B cell (primary cell): Measurements from ENCODE around the gene ARHGEF10L. TPM values are rescaled to one million over a fixed set of nuclear protein-coding genes. Genes with fewer than 3 reads are reported as not detected.

Experiments
- ATAC-seq: fragments of 200-7000 bp; cut with Tn5 transposase; one replicate; pipeline ENCODE4 v1.10.0; 2021; ENCODE audit warnings: low read depth, mild to moderate bottlenecking, moderate number of reproducible peaks, moderate library complexity
- CTCF ChIA-PET: fragments of 350-600 bp; sonication (Branson Sonifier 250); formaldehyde crosslinking; loops from one replicate; lab custom pipeline; 2021; ENCODE audit warnings: antibody characterized with exemption, inconsistent platforms; lab: Charles Lee
- POLR2A ChIA-PET: fragments of 350-600 bp; sonication (Branson Sonifier 250); formaldehyde crosslinking; loops from one replicate; lab custom pipeline; 2021; ENCODE audit warnings: antibody characterized with exemption; lab: Charles Lee
- DNase-seq: peaks from one replicate; pipeline ENCODE4 v3.0.0; 2013
- H2AFZ ChIP-seq: 2 replicates; pipeline ENCODE4 v1.6.1; 2012; ENCODE audit warnings: mild to moderate bottlenecking, low read depth, low read length; ENCODE audit not compliant: insufficient read depth, poor library complexity, severe bottlenecking
- H3K27ac ChIP-seq, 2 donors: 1 replicate in 1 of 2; 2 replicates in 1 of 2; pipeline ENCODE4 v1.5.1; 2012 to 2013; ENCODE audit warnings: low read length in 2 of 2, mild to moderate bottlenecking in 2 of 2, moderate library complexity in 1 of 2
- H3K27me3 ChIP-seq, 4 experiments: fragments of 200-600 bp in 1 of 4; sonication (generic) in 1 of 4; replicated peaks in 1 of 4; 1 replicate in 2 of 4; 2 replicates in 2 of 4; pipeline versions ENCODE4 v1.6.1 to v1.7.0; 2013 to 2016; ENCODE audit warnings: low read length in 3 of 4, mild to moderate bottlenecking in 2 of 4, mixed read lengths in 1 of 4, moderate library complexity in 1 of 4; ENCODE audit not compliant: insufficient read depth in 4 of 4, control insufficient read depth in 3 of 4; ENCODE audit errors: control extremely low read depth in 1 of 4
- H3K36me3 ChIP-seq, 2 experiments: replicated peaks in 1 of 2; 1 replicate in 1 of 2; 2 replicates in 1 of 2; pipeline versions ENCODE4 v1.6.1 to v1.7.1; 2013; ENCODE audit warnings: low read length in 1 of 2; ENCODE audit not compliant: insufficient read depth in 2 of 2, control insufficient read depth in 1 of 2; ENCODE audit errors: control extremely low read depth in 1 of 2, extremely low read depth in 1 of 2
- H3K4me1 ChIP-seq, 2 donors: fragments of 200-600 bp in 1 of 2; sonication (generic) in 1 of 2; 1 replicate in 1 of 2; 2 replicates in 1 of 2; pipeline versions ENCODE4 v1.5.1 to v1.6.1; 2013 to 2017; ENCODE audit warnings: low read length in 2 of 2; ENCODE audit not compliant: control insufficient read depth in 2 of 2, insufficient read depth in 2 of 2
- H3K4me2 ChIP-seq: replicated peaks from 2 replicates; pipeline ENCODE3; 2012; ENCODE audit warnings: mild to moderate bottlenecking, low read depth, low read length; ENCODE audit not compliant: poor library complexity, severe bottlenecking
- H3K4me3 ChIP-seq, 5 experiments: fragments of 200-600 bp in 1 of 5; sonication (generic) in 1 of 5; 1 replicate in 3 of 5; 2 replicates in 2 of 5; pipeline versions ENCODE4 v1.5.1 to v1.7.0; 2011 to 2016; ENCODE audit warnings: low read length in 4 of 5, mild to moderate bottlenecking in 4 of 5, low read depth in 2 of 5, control low read depth in 1 of 5, moderate library complexity in 1 of 5; ENCODE audit not compliant: insufficient read depth in 1 of 5; ENCODE audit errors: control extremely low read depth in 1 of 5, extremely low read depth in 1 of 5
- H3K79me2 ChIP-seq: fragments of 200-600 bp; sonication (generic); one replicate; pipeline ENCODE4 v1.6.0; 2016; ENCODE audit warnings: low read length; ENCODE audit not compliant: control insufficient read depth, insufficient read depth
- H3K9ac ChIP-seq: fragments of 200-600 bp; sonication (generic); 2 replicates; pipeline ENCODE4 v1.6.1; 2017; ENCODE audit warnings: mild to moderate bottlenecking, low read length, moderate library complexity
- H3K9me3 ChIP-seq, 3 donors: one replicate each; pipeline versions ENCODE4 v1.6.1 to v1.7.1; 2013; ENCODE audit warnings: low read length in 2 of 3; ENCODE audit not compliant: control insufficient read depth in 2 of 3, insufficient read depth in 1 of 3; ENCODE audit errors: control extremely low read depth in 1 of 3
- H4K20me1 ChIP-seq: 2 replicates; pipeline ENCODE4 v1.6.0; 2012; ENCODE audit warnings: mild to moderate bottlenecking, low read length; ENCODE audit not compliant: insufficient read depth, control insufficient read depth, poor library complexity, severe bottlenecking
- H3K27ac Mint-ChIP-seq: one replicate; pipeline ENCODE4 v1.8.0; 2021; ENCODE audit warnings: mixed read lengths
- H3K27me3 Mint-ChIP-seq: one replicate; pipeline ENCODE4 v1.8.0; 2021; ENCODE audit warnings: mixed read lengths
- H3K4me1 Mint-ChIP-seq: one replicate; pipeline ENCODE4 v1.8.0; 2021; ENCODE audit warnings: mixed read lengths
- H3K4me3 Mint-ChIP-seq: one replicate; pipeline ENCODE4 v1.8.0; 2021; ENCODE audit warnings: mixed read lengths
- H3K9me3 Mint-ChIP-seq: one replicate; pipeline ENCODE4 v1.8.0; 2022; ENCODE audit warnings: mixed read lengths; ENCODE audit not compliant: insufficient read depth
- CTCF ChIP-seq: fragments of 200-600 bp; IDR thresholded peaks from one replicate; pipeline ENCODE4 v1.8.0; 2022; ENCODE audit warnings: antibody characterized with exemption, mild to moderate bottlenecking
- EZH2 ChIP-seq: IDR thresholded peaks from 2 replicates; pipeline ENCODE4 v1.6.1; 2012; ENCODE audit warnings: borderline replicate concordance, low read depth, mild to moderate bottlenecking, moderate library complexity, low read length; ENCODE audit not compliant: insufficient read depth, poor library complexity, severe bottlenecking
- WGBS: methylation state at CpG from one replicate; pipeline ENCODE4 v1.1.5; 2013; ENCODE audit warnings: missing lambda C conversion rate; ENCODE audit not compliant: insufficient coverage; 5-methylcytosine and 5-hydroxymethylcytosine counted together
- intact Hi-C: fragments of 100-400 bp; cut with micrococcal nuclease; formaldehyde crosslinking; loops from one replicate; pipeline ENCODE4 v1.10.0; 2022
- polyA plus RNA-seq: library from polyadenylated mRNA; depleted of rRNA; stranded (reverse); fragments of >200 nt; gene quantifications from 2 replicates; pipeline ENCODE4 v1.2.3, GENCODE V29; 2012
- total RNA-seq, 2 donors: library from RNA; stranded (reverse); fragments of 120-200 nt in 1 of 2; gene quantifications; 1 replicate in 1 of 2; 2 replicates in 1 of 2; pipeline versions ENCODE4 v1.2.3 to v1.2.4, GENCODE V29; 2013 to 2022

The ARHGEF10L gene
- total and polyA plus RNA-seq, 2 donors (not counting 1 experiment from before 2014, with no cell fraction given), result 2.0 to 4.9 TPM

- H2AFZ ChIP-seq, result no peak overlapping the region
- H4K20me1 ChIP-seq, result no peaks in the 10 kb centered on the region
- no peaks in the 10 kb centered on the region for H3K79me2 ChIP-seq
- TF ChIP-seq EZH2 (no peak), CTCF (no peak)
- no peaks in the 10 kb centered on the region for H3K27me3 ChIP-seq
- no peak for ATAC-seq
- Mint-ChIP-seq H3K4me3 (no peak overlapping the region), H3K27me3 (peaks cover 14% of the 10 kb centered on the region), H3K4me1 (no peaks in the 10 kb centered on the region), H3K9me3 (no peaks in the 10 kb centered on the region), H3K27ac (no peak overlapping the region)
- no peak overlapping the region for H3K4me3 ChIP-seq
- H3K4me1 ChIP-seq, result no peaks in the 10 kb centered on the region
- CTCF ChIA-PET, result no interaction called here
- no peak overlapping the region for H3K27ac ChIP-seq
- no peaks in the 10 kb centered on the region for H3K36me3 ChIP-seq
- H3K9ac ChIP-seq, result no peak overlapping the region
- intact Hi-C loops, result no loop called here
- H3K4me2 ChIP-seq, result no peak overlapping the region
- WGBS, result 86% methylated on average over 7 of the region's 7 CpGs
- POLR2A ChIA-PET, result no interaction called here
- no peak for DNase-seq
- peaks cover 0 to 5% (median 0%) of the 10 kb centered on the region in 3 donors for H3K9me3 ChIP-seq
Measured at GRCh38 chr1:17687145-17687544, 147.6 kb downstream of the ARHGEF10L start.

DNA sequence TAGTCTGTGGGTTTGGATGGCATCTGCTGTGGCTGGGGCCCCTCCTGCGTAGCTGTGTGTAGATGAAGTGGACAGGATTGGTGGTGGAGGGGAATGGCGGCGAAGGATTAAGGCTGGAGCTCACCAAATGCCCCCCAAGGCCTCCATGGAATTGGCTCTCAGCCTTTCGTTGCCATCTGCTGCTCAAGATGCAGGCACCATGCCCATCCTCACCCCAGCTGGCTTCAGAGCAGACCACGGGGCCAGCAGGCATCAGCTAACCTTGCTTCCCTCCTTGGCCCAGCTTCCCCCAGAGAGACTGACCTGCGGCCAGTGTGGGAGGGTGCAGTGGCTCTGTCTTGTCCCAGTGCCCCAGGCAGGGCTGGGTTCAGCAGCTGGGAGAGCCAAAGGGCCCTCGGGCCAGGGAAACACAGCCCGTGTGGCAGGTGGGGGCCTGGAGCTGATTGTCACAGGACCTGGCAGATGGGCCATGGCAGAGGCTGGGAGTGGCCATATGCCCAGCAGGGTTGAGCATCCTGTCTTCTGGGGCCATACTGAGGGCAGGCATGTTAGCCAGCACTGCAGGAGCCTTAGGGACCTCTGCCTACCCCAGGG, 148.8 kb downstream of the ARHGEF10L start:
- DNase-seq (no peak), ATAC-seq (no peak)
- intact Hi-C loops, result no loop called here
- no peaks in the 10 kb centered on the region for H3K27me3 ChIP-seq
- H3K27me3 Mint-ChIP-seq, result peaks cover 25% of the 10 kb centered on the region
- H3K4me2 ChIP-seq, result no peak overlapping the region
- peaks cover 0 to 5% (median 0%) of the 10 kb centered on the region in 3 donors for H3K9me3 ChIP-seq
- H2AFZ ChIP-seq, result no peak overlapping the region
- ChIA-PET POLR2A (no interaction called here), CTCF (interaction anchor here (1.6 kb wide), 1 partner anchor 27 kb away, joined by 3 read pairs; no protein-coding TSS in a partner anchor)
- TF ChIP-seq EZH2 (no peak), CTCF (no peak)
- no peak overlapping the region for H3K4me3 ChIP-seq
- no peaks in the 10 kb centered on the region for H3K79me2 ChIP-seq
- WGBS, result 89% methylated on average over 4 of the region's 8 CpGs
- no peak overlapping the region for H3K4me3 Mint-ChIP-seq
- H3K4me1 ChIP-seq, result no peaks in the 10 kb centered on the region
- no peaks in the 10 kb centered on the region for H3K4me1 Mint-ChIP-seq
- no peak overlapping the region for H3K27ac ChIP-seq
- H3K27ac Mint-ChIP-seq, result no peak overlapping the region
- no peaks in the 10 kb centered on the region for H3K9me3 Mint-ChIP-seq
- H3K9ac ChIP-seq, result no peak overlapping the region
- no peaks in the 10 kb centered on the region for H4K20me1 ChIP-seq
- no peaks in the 10 kb centered on the region for H3K36me3 ChIP-seq
